ENCODE results near the gene ELP4.
"Not testable (repeated sequence)": the region's sequence is repeated elsewhere in the genome, so short reads cannot be mapped to it uniquely, and the experiment has no call there.

Gene ELP4

DNA sequence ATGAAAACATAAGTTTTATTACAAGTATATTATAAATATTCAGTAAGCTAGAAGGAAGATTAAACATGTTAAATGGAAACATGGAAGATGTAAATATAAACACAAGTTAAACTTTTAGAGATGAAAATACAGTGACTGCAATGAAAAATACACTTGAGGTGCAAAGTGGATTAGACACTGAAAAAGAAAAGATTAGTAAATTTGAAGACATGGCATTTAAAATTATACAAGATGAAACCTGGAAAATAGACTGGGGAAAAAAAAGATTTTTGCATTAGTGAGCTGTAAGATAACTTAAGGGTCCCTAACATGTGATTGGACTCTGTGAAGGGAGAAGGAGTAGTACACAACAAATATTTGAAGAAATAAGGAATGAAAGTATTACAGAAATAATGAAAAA lies 33.3 kb downstream of the ELP4 start:
- DNase-seq (ENCODE audit: low read depth in 2 of 2): no peak

DNA sequence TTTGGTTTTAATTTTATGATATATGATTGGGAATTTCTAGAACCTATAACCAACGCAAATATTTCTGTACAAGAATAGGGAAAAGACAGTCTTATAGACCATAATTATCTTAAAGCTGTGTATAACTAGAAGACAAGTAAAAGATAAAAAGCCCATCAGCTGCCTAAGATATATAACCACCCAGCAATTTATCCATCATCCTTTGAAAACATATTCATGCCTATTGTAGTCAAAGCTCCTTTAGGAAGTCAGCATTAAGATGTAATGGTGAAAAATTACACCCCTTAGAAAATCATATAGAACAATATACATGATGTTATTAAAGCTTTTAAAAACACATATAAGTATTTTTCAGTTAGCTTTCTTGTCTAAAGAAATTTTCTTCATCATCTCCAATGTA lies 46.4 kb downstream of the ELP4 start:
- DNase-seq (ENCODE audit: low read depth in 2 of 2): no peak

DNA sequence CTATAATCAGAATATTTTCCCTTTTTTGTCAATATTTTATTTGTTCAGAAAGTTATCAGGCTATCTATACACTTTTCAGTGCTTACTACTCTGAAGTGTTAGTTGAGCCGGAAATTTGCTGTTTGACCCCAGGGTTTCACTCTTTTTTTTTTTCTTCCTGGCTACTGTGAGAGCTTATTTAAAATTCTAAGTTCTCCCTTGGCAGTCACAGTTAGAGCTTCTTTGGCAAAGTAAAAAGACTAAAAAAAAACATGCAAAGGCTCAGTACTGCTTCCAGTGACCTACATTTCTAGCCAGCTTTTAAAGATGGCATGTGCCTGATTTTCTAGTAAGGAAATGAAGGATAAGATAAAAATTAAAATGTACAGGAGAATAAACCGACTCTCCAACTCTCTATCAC lies 48.4 kb downstream of the ELP4 start:
- DNase-seq (ENCODE audit: low read depth in 2 of 2): no peak

DNA sequence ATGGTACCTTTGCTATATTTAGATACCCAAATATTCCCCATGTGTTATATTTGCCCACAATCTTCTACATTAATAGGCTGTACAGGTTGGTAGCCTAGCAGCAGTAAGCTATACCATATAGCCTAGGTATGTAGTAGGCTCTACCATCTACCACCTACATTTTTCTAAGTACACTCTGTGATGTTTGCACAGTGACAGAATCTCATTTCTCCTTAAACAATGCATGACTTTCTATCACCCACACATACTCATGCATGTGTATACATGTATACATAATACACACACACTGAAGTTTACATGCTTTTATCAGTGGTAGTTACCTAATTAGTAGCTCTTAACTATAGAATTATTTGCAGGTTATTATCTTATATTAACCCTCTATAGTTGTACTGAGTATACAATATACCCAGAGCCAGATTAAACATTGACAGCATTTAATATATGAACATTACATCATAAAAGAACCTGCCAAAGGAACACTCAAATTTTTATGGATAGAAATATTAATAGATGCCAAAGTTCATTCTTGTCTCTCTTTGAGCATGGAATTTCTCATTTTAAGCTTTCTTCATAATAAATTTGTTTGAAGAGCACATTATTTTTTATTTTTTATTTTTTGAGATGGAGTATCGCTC lies 51.4 kb downstream of the ELP4 start:
- no peak for DNase-seq (ENCODE audit: low read depth in 2 of 2)

DNA sequence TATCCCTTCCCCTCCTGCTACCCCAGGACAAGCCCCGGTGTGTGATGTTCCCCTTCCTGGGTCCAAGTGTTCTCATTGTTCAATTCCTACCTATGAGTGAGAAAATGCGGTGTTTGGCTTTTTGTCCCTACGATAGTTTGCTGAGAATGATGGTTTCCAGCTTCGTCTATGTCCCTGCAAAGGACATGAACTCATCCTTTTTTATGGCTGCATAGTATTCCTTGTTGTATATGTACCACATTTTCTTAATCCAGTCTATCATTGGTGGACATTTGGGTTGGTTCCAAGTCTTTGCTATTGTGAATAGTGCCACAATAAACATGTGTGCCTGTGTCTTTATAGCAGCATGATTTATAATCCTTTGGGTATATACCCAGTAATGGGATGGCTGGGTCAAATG lies 55.0 kb downstream of the ELP4 start:
- DNase-seq (ENCODE audit: low read depth in 2 of 2): not testable (repeated sequence)

DNA sequence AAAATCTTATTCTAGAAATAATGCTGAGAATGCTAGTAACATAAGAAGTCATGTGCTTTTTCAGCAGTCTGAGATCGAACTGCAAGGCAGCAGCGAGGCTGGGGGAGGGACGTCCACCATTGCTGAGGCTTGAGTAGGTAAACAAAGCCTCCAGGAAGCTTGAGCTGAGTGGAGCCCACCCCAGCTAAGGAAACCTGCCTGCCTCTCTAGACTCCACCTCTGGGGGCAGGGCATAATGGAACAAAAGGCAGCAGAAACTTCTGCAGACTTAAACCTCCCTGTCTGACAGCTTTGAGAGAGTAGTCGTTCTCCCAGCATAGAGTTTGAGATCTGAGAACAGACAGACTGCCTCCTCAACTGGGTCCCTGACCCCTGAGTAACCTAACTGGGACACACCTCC lies 64.6 kb downstream of the ELP4 start:
- not testable (repeated sequence) for DNase-seq (ENCODE audit: low read depth in 2 of 2)

DNA sequence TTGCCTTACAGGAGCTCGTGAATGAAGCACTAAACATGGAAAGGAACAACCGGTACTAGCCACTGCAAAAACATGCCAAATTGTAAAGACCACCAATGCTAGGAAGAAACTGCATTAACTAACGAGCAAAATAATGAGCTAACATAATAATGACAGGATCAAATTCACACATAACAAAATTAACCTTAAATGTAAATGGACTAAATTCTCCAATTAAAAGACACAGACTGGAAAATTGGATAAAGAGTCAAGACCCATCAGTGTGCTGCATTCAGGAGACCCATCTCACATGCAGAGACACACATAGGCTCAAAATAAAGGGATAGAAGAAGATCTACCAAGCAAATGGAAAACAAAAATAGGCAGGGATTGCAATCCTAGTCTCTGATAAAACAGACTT lies 66.2 kb downstream of the ELP4 start:
- DNase-seq (ENCODE audit: low read depth in 2 of 2): not testable (repeated sequence)

DNA sequence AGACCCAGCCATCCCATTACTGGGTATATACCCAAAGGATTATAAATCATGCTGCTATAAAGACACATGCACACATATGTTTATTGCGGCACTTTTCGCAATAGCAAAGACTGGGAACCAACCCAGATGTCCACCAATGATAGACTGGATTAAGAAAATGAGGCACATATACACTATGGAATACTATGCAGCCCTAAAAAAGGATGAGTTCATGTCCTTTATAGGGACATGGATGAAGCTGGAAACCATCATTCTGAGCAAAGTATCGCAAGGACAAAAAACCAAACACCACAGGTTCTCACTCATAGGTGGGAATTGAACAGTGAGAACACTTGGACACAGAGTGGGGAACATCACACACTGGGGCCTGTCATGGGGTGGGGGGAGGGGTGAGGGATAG lies 69.8 kb downstream of the ELP4 start:
- DNase-seq (ENCODE audit: low read depth in 2 of 2): not testable (repeated sequence)

DNA sequence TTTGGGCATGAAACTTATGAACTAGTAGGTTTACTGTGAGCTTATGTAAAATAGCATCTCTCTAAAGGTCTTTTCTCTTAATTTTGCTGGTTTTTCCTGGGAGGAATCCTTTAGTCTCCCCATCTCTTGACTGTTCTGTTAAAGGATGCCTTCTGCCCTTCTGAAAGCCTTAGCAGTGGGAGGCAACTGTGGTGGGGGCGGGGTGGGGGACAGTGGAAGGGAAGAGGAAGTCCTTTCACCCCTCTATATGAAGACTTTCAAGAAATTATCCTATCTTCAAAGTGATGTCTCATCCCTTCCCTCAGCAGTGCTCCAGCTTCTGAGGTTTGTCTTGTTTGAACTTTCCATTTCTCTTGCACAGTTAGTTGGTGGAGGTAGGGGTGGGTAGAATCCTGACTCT lies 73.1 kb downstream of the ELP4 start:
- DNase-seq (ENCODE audit: low read depth in 2 of 2): no peak

DNA sequence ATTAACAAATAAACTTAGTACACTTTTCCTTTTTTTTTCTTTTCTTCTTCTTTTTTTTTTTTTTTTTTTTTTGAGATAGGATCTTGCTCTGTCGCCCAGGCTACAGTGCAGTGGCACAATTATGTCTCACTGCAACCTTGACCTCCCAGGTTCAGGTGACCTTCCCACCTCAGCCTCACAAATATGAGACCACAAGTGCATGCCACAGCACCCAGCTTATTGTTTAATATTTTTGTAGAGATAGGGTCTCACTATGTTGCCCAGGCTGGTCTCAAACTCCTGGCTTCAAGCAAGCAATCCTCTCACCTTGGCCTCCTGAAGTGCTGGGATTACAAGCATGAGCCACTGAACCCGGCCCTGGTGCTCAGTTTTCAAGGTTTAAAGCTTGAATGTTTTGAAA lies 88.9 kb downstream of the ELP4 start:
- DNase-seq (ENCODE audit: low read depth in 2 of 2): no peak

DNA sequence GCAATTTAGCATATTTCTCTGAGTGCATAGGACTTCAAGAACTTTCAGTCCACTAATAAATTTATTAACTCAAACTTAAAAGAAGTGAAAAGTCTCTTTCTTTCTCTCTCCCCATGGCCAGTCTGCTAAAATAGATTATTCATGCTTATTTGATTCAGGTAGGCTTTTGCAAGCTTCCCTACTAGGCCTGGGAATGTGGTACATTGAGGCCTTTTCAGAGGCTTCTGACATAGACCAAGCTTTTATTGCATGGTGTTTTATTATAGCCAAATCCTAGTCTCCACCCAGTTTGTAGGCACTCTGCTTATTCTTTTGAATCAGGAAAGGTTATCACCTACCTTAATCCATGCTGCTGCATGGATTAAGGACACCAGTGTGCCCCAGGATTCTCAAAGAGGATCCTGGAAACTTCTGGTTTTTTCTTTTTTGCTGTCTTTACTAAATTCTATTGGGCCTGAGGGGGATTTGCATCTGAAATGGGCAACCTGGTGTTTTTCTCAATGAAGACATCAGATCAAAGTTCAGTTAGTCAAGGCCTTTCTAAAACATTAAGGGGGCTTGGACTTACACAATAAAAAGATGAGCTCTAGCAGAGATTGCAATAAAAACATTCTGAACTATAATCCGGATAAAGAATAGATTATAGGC lies 92.2 kb downstream of the ELP4 start:
- no peak for DNase-seq (ENCODE audit: low read depth in 2 of 2)

DNA sequence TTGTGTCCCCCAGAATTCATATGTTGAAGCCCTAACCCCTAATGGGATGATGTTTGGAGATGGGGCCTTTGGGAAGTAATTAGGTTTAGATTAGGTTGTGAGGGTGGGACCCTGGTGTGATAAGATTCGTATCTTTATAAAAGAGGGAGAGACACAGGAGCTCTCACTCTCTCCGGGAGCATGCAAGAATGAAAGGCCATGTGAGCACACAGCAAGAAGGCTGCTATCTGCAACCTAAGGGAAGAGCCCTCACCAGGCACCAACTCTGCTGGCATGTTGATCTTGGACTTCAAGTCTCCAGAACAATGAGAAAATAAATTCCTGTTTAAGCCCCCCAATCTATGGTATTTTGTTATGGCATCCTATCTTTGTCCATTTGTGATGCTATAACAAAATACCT lies 97.3 kb downstream of the ELP4 start:
- DNase-seq (ENCODE audit: low read depth in 2 of 2): no peak

DNA sequence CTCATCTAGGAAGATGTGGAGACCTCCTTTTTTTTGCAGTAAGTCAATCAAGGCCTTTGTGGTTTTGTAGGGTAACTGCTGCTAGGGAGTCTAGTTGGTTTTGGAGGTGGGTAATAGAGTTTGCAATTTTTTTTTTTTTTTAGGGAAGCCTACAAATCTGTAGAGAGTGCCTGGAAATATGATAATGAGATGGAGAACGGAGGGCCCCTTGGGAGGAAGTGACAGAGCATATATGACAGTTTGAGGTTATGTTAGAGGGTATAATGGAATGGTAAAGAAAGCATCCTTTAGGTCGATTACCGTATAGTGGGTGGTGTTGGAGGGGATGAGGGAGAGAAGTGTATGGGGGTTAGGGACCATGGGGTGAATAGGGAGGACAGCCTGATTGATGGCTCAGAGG lies 98.3 kb downstream of the ELP4 start:
- DNase-seq (ENCODE audit: low read depth in 2 of 2): no peak

DNA sequence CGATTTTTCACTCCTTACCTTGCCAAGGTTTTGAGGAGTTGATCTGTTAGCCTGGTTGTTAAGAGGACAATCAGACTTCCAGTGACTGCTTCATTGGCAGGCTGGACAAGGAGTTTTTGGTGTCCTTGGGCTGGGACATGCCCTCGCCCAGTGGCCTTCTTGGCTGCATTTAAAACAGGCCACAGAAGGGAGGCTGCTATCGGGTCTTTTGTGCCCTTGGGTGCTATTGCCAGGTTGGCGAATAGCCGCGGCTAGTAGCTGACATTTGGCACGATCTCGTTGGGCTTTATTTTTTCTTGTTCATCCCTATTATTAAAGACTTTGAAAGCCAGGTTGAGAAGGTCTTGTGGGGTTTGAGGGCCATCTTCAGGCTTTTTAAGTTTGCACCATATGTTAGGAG lies 99.4 kb downstream of the ELP4 start:
- DNase-seq (ENCODE audit: low read depth in 2 of 2): no peak

DNA sequence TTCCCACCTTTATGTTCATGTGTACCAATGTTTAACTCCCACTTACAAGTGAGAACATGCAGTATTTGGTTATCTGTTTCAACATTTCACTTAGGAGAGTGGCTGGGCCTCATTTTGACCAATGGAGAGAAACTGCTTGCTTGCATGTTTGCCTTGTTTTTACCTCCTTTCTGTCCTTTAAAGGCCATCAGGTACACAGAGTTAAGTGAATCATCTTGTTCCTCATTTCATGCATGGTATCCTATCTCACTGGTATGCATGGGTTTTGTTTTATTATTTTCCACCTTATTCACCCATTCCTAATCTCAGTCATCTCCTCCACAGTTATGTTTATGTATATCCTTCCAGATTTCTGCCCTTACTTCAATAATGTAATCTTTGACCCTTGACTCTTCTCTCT lies 101.0 kb downstream of the ELP4 start:
- DNase-seq (ENCODE audit: low read depth in 2 of 2): no peak

DNA sequence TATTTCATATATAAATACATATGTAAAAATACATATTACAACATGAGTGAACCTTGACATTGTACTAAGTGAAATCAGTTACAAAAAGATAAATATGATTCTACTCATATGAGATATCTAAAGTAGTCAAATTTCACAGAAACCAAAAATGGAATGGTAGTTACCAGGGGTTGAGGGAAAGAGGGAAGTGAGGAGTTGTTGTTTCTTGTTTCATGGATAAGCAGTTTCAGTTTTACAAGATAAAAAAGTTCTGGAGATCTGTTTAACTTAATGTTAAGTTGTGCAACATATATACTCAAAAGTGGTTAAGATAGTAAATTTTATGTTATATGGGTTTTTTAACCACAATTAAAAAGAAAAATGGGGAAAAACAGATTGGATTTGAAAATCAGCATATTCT lies 107.7 kb downstream of the ELP4 start:
- DNase-seq (ENCODE audit: low read depth in 2 of 2): no peak

DNA sequence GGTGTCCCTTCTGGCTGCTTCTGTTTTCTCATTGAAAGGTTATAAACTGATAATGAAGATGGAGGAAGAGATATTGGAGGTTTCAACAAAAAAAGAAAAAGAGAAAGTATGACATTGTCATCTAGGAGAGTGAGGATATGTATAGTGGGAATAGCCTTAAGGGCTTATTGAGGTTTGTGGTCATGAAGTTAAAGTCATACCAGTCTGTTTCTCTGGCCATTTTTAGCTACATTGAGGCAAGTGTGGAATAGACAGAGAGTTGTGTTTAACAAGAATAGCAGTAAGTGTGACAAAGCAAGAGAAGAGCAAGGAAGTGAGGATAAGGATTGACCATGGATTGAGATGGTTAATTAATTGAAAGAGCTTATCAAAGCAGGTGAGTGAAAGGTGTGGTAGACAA lies 110.4 kb downstream of the ELP4 start:
- DNase-seq (ENCODE audit: low read depth in 2 of 2): no peak

DNA sequence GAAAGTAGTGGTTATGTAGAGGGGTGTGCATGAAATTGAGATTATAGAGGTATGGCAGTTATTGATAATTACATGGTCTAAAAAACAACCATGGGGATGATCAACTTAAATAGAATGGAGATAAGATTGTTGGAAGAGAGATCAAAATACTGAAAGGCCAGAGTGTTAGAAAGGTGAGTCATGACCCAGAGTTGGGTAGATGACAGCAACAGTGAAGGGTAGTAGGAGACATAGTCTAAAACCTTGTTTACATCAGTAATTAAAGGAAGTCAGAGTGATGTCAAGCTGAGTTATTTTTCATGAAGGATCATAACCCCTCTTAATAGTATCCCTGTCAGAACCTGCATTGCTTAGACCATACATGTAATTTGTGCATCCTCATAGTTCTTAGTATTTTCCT lies 110.9 kb downstream of the ELP4 start:
- no peak for DNase-seq (ENCODE audit: low read depth in 2 of 2)

DNA sequence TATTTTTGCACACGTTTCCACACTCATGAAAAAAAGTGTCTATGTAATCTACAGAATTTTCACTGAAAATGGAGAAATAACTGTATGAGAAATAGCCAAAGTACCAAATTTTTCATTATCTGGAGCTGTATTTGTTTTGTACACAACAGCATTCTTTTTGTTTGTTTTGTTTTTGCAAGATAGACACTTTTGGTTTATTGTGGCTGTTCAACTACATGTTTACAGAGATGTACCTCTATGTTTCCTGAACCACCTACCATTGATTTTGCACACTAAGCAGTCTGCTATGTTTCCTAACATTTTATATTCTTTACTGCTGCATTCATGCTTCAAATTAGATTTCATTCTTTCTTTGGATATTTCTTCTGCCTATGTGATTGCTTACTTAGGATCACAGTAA lies 116.3 kb downstream of the ELP4 start:
- DNase-seq (ENCODE audit: low read depth in 2 of 2): no peak

DNA sequence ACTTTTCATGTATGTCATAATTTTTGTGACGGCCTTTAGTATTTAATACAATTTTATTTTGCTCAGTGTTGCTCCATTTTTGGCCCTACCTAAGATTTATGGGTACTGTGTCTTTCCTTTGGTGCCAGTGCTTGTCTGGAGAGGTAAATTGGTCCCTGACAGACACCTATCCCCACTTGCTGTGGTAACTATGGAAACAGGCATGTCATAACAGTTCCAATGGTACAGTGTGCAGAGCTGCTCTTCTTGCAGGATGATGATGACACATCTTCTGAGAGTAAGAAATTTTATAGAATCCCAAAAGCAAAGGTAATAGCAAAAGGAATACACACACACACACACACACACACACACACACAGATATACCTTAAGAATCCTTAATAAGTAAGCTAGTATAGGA lies 118.5 kb downstream of the ELP4 start:
- DNase-seq (ENCODE audit: low read depth in 2 of 2): no peak

DNA sequence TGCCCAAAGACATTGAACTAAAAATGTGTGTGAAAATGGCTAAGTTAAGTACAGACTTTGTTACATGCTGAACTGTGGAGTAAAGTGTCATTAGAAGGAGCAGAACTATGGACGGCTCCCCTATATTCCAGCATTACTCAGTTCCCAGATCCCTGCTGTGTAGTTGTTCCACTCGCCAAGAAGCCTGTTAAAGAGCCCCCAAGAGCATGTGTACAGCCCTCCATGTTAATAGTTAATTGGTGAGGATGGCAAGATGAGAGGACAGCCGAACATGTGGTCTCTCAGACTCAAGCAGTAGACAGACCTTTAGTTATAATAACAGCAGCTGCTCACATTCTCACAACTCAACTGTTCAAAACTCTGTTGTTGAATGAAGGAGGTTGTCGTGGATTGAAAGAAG lies 127.4 kb downstream of the ELP4 start:
- DNase-seq (ENCODE audit: low read depth in 2 of 2): no peak

DNA sequence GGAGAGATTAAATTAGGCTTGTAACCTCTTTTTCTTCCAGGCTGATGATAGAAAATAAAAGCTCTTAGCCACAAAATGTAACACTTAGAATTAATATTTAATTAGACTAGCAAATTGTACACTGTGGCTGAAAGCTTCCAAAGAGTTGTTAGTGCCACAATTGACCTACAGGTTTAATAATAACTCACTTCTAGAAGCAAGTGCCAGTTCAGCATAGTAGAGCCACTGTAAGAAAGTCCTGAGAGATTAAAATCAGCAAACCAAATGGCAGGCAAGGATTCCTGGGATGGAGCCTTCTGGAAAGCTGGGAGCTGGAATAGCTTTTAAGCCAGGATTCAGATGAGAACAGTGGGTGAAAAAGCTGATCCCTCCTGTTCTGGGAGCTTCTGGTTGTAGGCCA lies 131.0 kb downstream of the ELP4 start:
- no peak for DNase-seq (ENCODE audit: low read depth in 2 of 2)

DNA sequence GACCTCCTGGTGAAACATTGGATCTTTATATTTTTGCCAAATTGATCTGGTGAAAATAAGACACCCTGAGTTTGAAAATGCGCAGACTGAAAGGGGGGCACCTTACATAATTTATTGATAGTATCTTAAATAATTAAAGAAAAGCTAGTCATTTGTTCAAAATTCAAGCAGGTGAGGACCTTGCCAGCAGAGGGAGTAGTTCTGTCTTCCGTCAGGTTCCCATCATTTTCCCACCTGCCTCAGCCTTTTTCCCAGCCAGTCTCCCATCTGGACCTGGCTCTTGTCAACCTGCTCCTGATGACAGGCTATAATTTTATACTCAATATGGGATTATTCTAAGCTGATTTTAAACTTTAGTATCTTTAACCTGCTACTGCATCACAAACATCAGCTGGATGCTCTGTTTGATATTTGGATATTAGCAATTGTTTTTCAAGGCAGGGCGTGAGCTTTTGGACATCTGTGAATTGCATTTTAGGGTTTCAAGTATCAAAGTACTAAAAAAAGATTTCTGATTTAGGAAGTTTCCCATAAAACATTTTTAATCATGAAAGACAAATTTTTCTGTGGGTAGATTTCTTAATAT lies 132.0 kb downstream of the ELP4 start:
- DNase-seq (ENCODE audit: low read depth in 2 of 2): no peak

DNA sequence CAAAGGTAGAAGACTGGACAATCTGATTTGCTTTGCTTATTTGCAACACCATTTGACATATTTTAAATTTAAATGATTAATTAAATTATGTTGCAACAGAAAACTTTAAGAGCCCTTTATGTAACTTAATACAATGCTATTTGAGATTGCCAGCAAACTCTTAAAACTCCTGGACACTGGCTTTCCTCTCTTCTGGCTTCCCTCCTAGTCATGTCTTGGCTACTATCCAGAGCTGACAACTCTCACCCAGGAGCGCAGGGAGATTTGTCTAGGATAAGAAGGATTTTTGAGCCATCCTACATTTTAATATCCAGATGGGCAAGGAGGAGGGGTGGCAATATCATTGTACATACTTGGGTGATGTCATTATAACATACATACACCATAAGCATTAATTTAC lies 134.3 kb downstream of the ELP4 start:
- no peak for DNase-seq (ENCODE audit: low read depth in 2 of 2)
